Muscle layer of duodenum (tissue), 2 donors: ENCODE data around the gene TMEM258.
A peak's percentile ranks its signal among the peaks of the same experiment; 100 is the strongest.

Source experiments
- H3K27ac ChIP-seq: one replicate; pipeline ENCODE4 v1.7.0; 2013; ENCODE audit warnings: mild to moderate bottlenecking, low read length
- H3K27me3 ChIP-seq: one replicate; pipeline ENCODE4 v1.7.0; 2013; ENCODE audit warnings: low read depth, mild to moderate bottlenecking, control low read depth, low read length
- H3K36me3 ChIP-seq, 2 donors: one replicate each; pipeline ENCODE4 v1.7.0; 2013; ENCODE audit warnings: low read length in 2 of 2, control low read depth in 1 of 2, mild to moderate bottlenecking in 1 of 2; ENCODE audit not compliant: insufficient read depth in 2 of 2, control insufficient read depth in 1 of 2
- H3K4me1 ChIP-seq, 2 donors: one replicate each; pipeline ENCODE4 v1.7.0; 2013; ENCODE audit warnings: low read length in 2 of 2, mild to moderate bottlenecking in 2 of 2, control low read depth in 1 of 2, moderate library complexity in 1 of 2; ENCODE audit not compliant: insufficient read depth in 2 of 2, control insufficient read depth in 1 of 2
- H3K4me3 ChIP-seq, 2 donors: one replicate each; pipeline ENCODE4 v1.7.0; 2013; ENCODE audit warnings: low read length in 2 of 2, low read depth in 1 of 2, mild to moderate bottlenecking in 1 of 2
- H3K9me3 ChIP-seq, 2 donors: one replicate each; pipeline ENCODE4 v1.7.0; 2013; ENCODE audit warnings: low read length in 2 of 2, control low read depth in 1 of 2, mild to moderate bottlenecking in 1 of 2; ENCODE audit not compliant: control insufficient read depth in 1 of 2
- donor health status: healthy.

Gene TMEM258

DNA sequence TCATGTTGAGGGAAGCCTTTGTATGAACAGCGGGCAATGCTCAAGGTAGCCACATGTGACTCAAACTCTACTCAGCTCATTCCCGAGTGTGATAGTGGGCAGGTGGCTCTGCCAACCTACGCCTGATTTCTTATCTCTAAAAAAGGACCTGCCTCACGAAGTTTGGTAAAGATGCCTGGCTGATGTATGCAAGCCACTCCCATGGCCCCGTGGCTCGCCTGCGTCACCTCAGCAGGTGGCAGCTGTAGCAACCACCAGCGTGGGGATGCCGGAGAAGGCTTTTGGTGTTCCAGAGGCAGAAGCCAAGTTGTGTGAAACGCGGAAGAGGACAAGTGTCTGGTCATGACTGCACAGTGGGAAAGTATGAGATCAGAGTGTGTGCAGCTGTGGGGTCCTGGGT lies 41.1 kb upstream of the TMEM258 start:
- Histone ChIP-seq H3K27me3 (no peaks in the 10 kb centered on the region), H3K9me3 (no peaks in the 10 kb centered on the region), H3K27ac (peak overlapping the region; percentile 64), H3K4me3 (no peak overlapping the region), H3K4me1 (peaks cover 0 to 6% of the 10 kb centered on the region in 2 donors), H3K36me3 (no peaks in the 10 kb centered on the region)

DNA sequence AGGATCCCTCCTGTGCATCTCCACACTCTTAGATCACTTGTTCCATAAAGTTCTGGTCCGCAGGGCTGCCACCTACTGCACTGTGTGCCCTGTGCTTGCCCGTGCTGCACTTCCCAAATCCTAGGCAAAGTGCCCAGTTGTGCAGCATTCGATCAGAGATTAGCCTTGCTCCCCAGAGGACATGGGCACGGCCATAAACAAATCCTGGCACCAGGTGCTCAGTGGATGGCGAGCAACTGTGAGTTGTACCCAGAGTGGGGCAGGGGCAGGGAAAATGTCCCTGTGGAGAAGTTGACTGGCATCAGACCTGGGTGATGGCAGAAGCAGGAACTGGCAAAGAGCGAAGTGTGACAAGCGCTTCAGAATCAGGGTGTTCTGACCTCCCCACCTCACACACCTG lies 40.4 kb upstream of the TMEM258 start:
- no peaks in the 10 kb centered on the region for H3K36me3 ChIP-seq
- no peaks in the 10 kb centered on the region for H3K9me3 ChIP-seq
- H3K27ac ChIP-seq = no peak overlapping the region
- H3K4me3 ChIP-seq = no peak overlapping the region
- H3K27me3 ChIP-seq = no peaks in the 10 kb centered on the region
- H3K4me1 ChIP-seq = peaks cover 0 to 13% of the 10 kb centered on the region in 2 donors

DNA sequence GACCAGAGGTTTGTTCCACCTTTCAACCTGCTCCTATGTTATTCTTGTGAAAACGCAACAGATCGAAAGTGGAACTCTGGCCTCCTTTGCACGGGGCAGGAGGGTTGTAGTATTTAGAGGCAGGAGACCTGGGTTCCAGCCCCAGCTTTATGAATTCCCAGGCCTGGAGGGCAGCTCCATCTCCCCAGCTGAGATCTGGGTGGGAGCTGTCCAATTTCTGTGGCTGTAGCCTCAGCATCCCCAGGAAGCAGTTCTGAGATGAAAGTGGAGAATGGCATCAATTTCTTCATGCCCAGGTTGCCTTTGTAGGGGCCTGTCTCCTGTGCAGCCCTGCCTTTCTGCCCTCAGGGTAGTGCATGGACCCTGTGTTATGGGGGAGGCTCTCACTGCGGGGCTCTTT lies 39.8 kb upstream of the TMEM258 start:
- H3K4me3 ChIP-seq = no peak overlapping the region
- H3K9me3 ChIP-seq = no peaks in the 10 kb centered on the region
- H3K27me3 ChIP-seq = no peaks in the 10 kb centered on the region
- H3K27ac ChIP-seq = no peak overlapping the region
- no peaks in the 10 kb centered on the region for H3K36me3 ChIP-seq
- H3K4me1 ChIP-seq = peaks cover 0 to 15% of the 10 kb centered on the region in 2 donors

DNA sequence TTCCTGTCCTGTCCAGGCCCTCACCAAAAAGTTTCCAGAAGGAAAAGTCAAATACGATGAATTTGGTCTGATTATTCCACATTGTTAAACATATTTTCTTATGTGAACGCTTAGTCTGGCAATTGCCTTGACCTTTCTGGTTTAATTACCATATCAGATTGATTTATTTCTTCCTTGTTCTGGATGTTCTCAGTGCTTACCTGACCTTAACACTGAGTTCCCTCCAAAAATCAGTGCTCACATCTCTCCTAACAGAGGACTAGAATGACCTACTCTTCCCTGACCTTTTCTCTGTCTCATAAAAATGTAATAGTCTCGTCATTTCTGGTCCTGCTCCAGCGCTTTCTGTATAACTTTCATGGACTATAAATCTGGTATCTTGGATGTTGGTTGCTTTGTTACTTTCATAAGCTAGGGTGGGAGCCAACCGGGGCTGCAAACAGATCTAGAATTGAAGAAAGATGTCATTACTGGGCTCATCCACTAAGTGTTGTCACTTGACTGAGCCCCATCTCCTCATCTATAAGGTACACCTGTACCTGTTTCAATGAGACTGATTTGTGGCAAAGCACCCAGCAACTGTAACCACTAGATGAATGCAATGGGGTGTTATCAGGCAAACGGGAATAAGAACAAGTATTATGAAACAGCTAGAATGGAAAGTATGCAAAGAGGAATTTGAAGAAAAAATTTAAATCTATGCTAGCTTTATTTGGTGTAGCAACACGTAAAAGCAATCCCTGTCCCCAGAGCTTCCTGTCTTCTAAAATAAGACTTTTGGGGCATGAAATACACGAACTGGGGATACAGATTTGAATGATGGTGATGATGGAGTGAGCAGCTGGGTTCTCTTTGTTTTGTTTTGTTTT lies 38.1 kb upstream of the TMEM258 start:
- H3K27me3 ChIP-seq = no peaks in the 10 kb centered on the region
- H3K4me1 ChIP-seq = peaks cover 0 to 18% of the 10 kb centered on the region in 2 donors
- no peaks in the 10 kb centered on the region for H3K36me3 ChIP-seq
- H3K27ac ChIP-seq = peak overlapping the region; percentile 53
- no peaks in the 10 kb centered on the region for H3K9me3 ChIP-seq
- H3K4me3 ChIP-seq = peak overlapping the region in 1 of 2 donors; percentile 75

DNA sequence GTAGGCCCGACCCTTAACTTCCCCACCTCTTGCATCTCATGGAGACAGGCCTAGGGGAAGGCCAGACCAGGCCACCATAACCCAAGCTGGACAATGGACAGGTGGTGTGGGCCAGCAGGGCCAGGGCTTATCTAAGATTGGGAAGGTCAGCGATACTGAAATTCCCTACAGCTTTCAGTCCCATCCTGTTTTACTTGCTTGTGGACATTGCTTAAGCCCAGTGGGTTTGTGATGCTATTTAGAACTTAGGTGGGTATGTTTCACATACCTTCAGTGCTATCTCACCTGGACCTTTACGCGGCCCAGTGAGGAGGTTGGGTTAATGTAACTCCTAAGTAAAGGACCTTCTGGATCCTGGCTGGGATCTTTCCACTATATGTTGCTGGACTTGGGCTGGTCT lies 37.4 kb upstream of the TMEM258 start:
- H3K27ac ChIP-seq = peak overlapping the region; percentile 53
- H3K36me3 ChIP-seq = no peaks in the 10 kb centered on the region
- peaks cover 0 to 18% of the 10 kb centered on the region in 2 donors for H3K4me1 ChIP-seq
- H3K9me3 ChIP-seq = no peaks in the 10 kb centered on the region
- H3K27me3 ChIP-seq = no peaks in the 10 kb centered on the region
- H3K4me3 ChIP-seq = peak overlapping the region; percentile 59 to 75

DNA sequence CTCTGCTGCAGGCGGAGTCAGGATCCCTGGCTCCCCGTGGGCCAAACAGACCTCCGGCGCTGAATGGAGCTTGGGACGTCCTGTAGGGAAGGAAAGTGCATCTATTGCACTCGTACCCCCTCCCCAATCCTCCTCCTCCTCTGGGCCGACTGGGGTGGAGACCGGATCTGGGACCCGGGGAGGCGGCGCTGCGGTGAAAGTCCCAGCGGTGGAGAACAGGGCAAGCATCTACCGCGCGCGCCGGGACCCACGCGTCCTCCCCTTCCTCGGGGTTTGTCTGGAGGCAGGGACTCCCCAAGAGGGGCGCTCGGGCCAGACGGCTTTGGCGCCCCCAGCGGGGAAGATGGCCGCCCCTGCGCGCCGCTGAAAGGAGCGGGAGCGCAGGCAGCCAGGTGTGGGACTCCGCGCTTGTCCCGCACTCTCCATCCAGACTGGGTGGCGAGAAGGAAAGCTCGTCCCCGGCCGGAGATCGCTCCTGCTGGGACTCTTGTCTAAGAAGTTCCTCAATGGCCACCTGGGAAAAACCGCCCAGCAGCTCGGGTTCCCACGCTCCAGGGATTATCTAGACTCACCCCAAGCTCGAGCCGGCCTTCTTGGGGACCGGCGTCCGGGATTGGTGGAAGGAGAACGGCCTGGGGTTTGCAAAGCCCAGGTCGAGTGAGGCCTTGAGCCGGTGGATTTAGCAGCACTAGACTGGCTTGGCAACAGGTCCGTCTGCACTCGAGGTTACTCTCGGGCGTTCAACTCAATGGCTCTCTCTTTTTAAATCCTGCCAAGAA lies 36.4 kb upstream of the TMEM258 start:
- Histone ChIP-seq H3K36me3 (no peaks in the 10 kb centered on the region), H3K4me3 (peak overlapping the region; percentile 59 to 75), H3K27me3 (no peaks in the 10 kb centered on the region), H3K27ac (peak overlapping the region; percentile 53), H3K4me1 (peaks cover 0 to 18% of the 10 kb centered on the region in 2 donors), H3K9me3 (no peaks in the 10 kb centered on the region)

DNA sequence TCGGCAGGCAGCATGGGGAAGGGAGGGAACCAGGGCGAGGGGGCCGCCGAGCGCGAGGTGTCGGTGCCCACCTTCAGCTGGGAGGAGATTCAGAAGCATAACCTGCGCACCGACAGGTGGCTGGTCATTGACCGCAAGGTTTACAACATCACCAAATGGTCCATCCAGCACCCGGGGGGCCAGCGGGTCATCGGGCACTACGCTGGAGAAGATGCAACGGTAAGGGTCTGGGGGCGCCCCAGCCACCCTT lies 35.9 kb upstream of the TMEM258 start:
- Histone ChIP-seq H3K9me3 (no peaks in the 10 kb centered on the region), H3K27me3 (no peaks in the 10 kb centered on the region), H3K4me3 (peak overlapping the region; percentile 59 to 75), H3K27ac (peak overlapping the region; percentile 23), H3K4me1 (peaks cover 0 to 18% of the 10 kb centered on the region in 2 donors), H3K36me3 (no peaks in the 10 kb centered on the region)

DNA sequence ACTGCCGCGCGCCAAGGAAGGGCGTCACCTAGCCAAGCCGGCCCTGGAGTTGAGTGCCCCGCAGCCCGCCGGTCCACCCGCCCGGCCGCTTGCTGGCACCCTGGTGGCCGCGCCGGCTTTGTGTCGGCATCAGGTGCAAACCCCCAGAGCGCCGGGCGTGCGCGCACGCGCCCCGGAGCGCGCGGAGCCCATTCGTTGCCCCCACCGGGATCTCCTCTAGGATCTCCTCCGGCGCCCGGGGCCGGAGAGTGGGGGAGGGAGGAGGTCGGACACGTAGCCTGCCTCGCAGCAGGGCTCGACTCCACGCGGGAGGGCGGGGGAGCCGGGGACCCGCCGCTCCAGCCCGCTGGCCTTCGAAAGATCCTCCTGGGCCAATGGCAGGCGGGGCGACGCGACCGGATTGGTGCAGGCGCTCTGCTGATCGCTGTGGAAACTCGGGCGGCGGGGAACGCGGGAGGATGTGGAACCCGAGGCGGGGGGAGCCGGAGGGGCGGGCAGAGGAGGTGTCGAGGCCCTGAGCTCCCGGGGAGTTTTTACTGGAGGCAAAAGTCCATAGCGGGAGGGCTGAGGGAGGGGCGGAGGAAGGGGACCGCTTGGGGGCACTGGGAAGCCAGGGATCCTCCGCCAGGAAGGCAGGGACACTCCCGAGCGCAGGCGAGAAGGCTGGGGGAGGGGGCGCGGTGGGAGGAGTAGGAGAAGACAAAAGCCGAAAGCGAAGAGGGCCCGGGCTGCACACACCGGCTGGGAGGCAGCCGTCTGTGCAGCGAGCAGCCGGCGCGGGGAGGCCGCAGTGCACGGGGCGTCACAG lies 35.4 kb upstream of the TMEM258 start, which contains the start of gene FADS2:
FADS2 (plus strand) TSS at position 730 of the 808 bp plus-strand sequence. CDS start 91 bp downstream, outside the sequence.
- Histone ChIP-seq H3K9me3 (no peaks in the 10 kb centered on the region), H3K36me3 (no peaks in the 10 kb centered on the region), H3K4me3 (peak within 1 kb of the TSS; percentile 59 to 75), H3K27me3 (no peaks in the 10 kb centered on the region), H3K27ac (peak within 1 kb of the TSS; percentile 60), H3K4me1 (peaks cover 0 to 18% of the 10 kb centered on the region in 2 donors)

DNA sequence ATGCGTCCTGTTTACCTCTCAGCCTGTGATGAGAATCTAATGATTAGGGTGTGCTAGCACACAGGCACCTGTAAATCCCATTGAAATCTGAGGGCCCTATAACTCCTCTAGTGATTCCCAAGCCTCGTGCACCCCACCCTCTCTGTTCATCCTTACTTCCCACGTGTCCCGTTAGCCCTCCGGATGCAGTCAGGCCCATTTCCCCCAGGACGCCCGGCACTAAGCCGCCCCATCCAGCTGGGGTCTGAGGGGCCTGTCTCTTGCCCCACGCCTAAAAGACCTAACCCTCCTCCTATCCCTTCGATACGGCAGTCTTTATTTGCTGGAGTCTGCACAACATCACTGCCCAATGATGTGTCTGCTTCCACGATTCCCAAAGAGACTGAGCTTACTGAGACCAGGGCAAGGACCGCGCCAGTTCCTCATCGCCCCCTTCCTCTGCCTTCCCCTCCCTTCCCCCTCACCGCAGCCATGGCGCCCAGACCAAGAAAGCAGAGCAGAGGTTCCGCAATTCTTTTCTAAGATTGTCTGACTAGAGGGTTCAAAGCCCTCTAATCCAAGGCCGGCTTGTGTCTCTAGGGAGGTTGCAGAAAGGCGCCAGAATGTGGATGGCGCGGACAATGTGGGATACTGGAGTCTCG lies 34.7 kb upstream of the TMEM258 start:
- peak overlapping the region; percentile 60 for H3K27ac ChIP-seq
- no peaks in the 10 kb centered on the region for H3K36me3 ChIP-seq
- peaks cover 0 to 18% of the 10 kb centered on the region in 2 donors for H3K4me1 ChIP-seq
- no peaks in the 10 kb centered on the region for H3K27me3 ChIP-seq
- H3K9me3 ChIP-seq = no peaks in the 10 kb centered on the region
- peak overlapping the region; percentile 59 to 75 for H3K4me3 ChIP-seq

DNA sequence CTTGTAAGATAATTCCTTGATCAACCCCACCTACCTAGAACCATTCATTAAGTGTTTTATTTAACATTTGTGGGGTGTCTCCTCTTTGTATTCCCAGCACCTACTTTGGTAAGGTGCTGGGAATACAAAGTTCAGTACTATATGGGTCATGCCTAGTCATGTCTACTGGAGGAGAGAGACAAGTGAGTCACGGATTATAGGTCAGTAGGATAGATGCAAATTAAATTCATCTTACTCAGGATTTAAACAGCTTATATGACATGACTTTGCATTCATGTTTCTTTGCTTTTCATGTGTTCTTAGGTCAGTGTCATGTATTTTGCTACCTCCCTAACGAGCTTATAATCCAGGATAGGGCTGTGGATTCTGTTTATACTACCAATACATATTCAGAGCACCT lies 27.8 kb upstream of the TMEM258 start:
- Histone ChIP-seq H3K27me3 (no peaks in the 10 kb centered on the region), H3K4me1 (peaks cover 0 to 9% of the 10 kb centered on the region in 2 donors), H3K4me3 (no peak overlapping the region), H3K9me3 (no peaks in the 10 kb centered on the region), H3K36me3 (no peaks in the 10 kb centered on the region), H3K27ac (no peak overlapping the region)
